HepG2 (cell line): Measurements from ENCODE around the gene TFE3. TPM values are rescaled to one million over a fixed set of nuclear protein-coding genes. Genes with fewer than 3 reads are reported as not detected.

ENCODE experiments used
- AKAP8 ChIP-seq: sonication (generic); formaldehyde crosslinking; IDR thresholded peaks from 2 replicates; pipeline ENCODE4 v1.5.1; 2020; ENCODE audit warnings: mild to moderate bottlenecking, missing genetic modification reagents
- ARID2 ChIP-seq: sonication (generic); formaldehyde crosslinking; IDR thresholded peaks from 2 replicates; pipeline ENCODE4 v1.8.1; 2022; ENCODE audit warnings: mild to moderate bottlenecking, missing genetic modification reagents, borderline replicate concordance
- CHD4 ChIP-seq: fragments of 200-600 bp; sonication (generic); IDR thresholded peaks from 2 replicates; pipeline ENCODE4 v1.7.0; 2017; ENCODE audit warnings: mild to moderate bottlenecking, low read length, borderline replicate concordance
- ELK4 ChIP-seq: sonication (generic); formaldehyde crosslinking; IDR thresholded peaks from 2 replicates; pipeline ENCODE4 v1.9.0; 2021; ENCODE audit warnings: missing genetic modification reagents, borderline replicate concordance
- HMG20A ChIP-seq: IDR thresholded peaks from 2 replicates; pipeline ENCODE4 v1.6.1; 2016; ENCODE audit warnings: borderline replicate concordance
- KDM3A ChIP-seq: IDR thresholded peaks from 2 replicates; pipeline ENCODE4 v1.6.1; 2018; ENCODE audit warnings: low read depth, missing compliant biosample characterization
- KLF6 ChIP-seq: IDR thresholded peaks from 2 replicates; pipeline ENCODE4 v1.8.0; 2016; ENCODE audit warnings: missing biosample characterization, missing genetic modification reagents
- MZF1 ChIP-seq: sonication (generic); formaldehyde crosslinking; IDR thresholded peaks from 2 replicates; pipeline ENCODE4 v1.8.1; 2023; ENCODE audit warnings: mild to moderate bottlenecking, missing genetic modification reagents, borderline replicate concordance
- PAWR ChIP-seq: sonication (generic); formaldehyde crosslinking; IDR thresholded peaks from 2 replicates; pipeline ENCODE4 v1.4.0; 2020; ENCODE audit warnings: missing genetic modification reagents, mild to moderate bottlenecking, borderline replicate concordance
- RFX1 ChIP-seq: fragments of 450-650 bp; IDR thresholded peaks from 2 replicates; pipeline ENCODE4 v1.6.1; 2017
- SALL1 ChIP-seq: sonication (generic); formaldehyde crosslinking; IDR thresholded peaks from 2 replicates; pipeline ENCODE4 v1.8.0; 2022; ENCODE audit warnings: mild to moderate bottlenecking, missing genetic modification reagents
- ZBTB37 ChIP-seq: sonication (generic); formaldehyde crosslinking; IDR thresholded peaks from 2 replicates; pipeline ENCODE4 v1.4.0; 2020; ENCODE audit warnings: mild to moderate bottlenecking, missing genetic modification reagents
- ZBTB46 ChIP-seq: sonication (generic); formaldehyde crosslinking; IDR thresholded peaks from 2 replicates; pipeline ENCODE4 v1.4.0; 2020; ENCODE audit warnings: mild to moderate bottlenecking, missing genetic modification reagents, borderline replicate concordance
- ZMYM2 ChIP-seq: sonication (generic); formaldehyde crosslinking; IDR thresholded peaks from 2 replicates; pipeline ENCODE4 v1.8.0; 2022; ENCODE audit warnings: mild to moderate bottlenecking, missing genetic modification reagents
- ZNF121 ChIP-seq: sonication (generic); formaldehyde crosslinking; IDR thresholded peaks from 2 replicates; pipeline ENCODE4 v1.5.0; 2020; ENCODE audit warnings: mild to moderate bottlenecking, missing genetic modification reagents
- ZNF138 ChIP-seq: sonication (generic); formaldehyde crosslinking; IDR thresholded peaks from 2 replicates; pipeline ENCODE4 v1.5.0; 2020; ENCODE audit warnings: mild to moderate bottlenecking, low read depth, missing genetic modification reagents
- ZNF20 ChIP-seq: sonication (generic); formaldehyde crosslinking; IDR thresholded peaks from 2 replicates; pipeline ENCODE4 v1.4.0; 2020; ENCODE audit warnings: mild to moderate bottlenecking, moderate library complexity, missing genetic modification reagents
- ZNF235 ChIP-seq: sonication (generic); formaldehyde crosslinking; IDR thresholded peaks from 2 replicates; pipeline ENCODE4 v1.8.1; 2023; ENCODE audit warnings: mild to moderate bottlenecking, missing genetic modification reagents, borderline replicate concordance
- polyA plus RNA-seq, 8 experiments: library from polyadenylated mRNA; depleted of rRNA in 3 of 8; stranded (reverse) in 7 of 8; unstranded in 1 of 8; fragments of >200 nt; fragmentation: Illumina TruSeq in 4 of 8; extraction: Trizol in 4 of 8; gene quantifications; 2 replicates each; pipeline versions ENCODE4 v1.2.1 to v1.2.3, GENCODE V29; 2011 to 2016; ENCODE audit warnings: low read depth in 4 of 8, missing spikeins in 1 of 8, mixed read lengths in 1 of 8; ENCODE audit not compliant: insufficient read depth in 1 of 8
- total RNA-seq, 5 experiments: library from RNA; depleted of rRNA; stranded (reverse); fragments of >200 nt; fragmentation: Illumina TruSeq; extraction: Trizol; gene quantifications; 2 replicates each; pipeline ENCODE4 v1.2.3, GENCODE V29; 2016; ENCODE audit warnings: low read depth in 1 of 5
- TF ChIP-seq, protein P1 (sequence below): sonication (generic); formaldehyde crosslinking; IDR thresholded peaks from 2 replicates; pipeline ENCODE4 v1.5.0; 2020; ENCODE audit warnings: missing genetic modification reagents
- TF ChIP-seq, protein P2 (sequence below): sonication (generic); formaldehyde crosslinking; IDR thresholded peaks from 2 replicates; pipeline ENCODE4 v1.4.0; 2020; ENCODE audit warnings: missing genetic modification reagents
- TF ChIP-seq, protein P3 (sequence below): fragments of 450-650 bp; IDR thresholded peaks from 2 replicates; pipeline ENCODE4 v1.6.1; 2017; ENCODE audit warnings: mild to moderate bottlenecking

TFE3 gene
- total and polyA plus RNA-seq, 2 of the 13 experiments (the other 11 are each of a cell fraction or from before 2014, with no cell fraction given): 8.3 to 12.3 TPM

GRCh38 chrX:49043220-49043986 is at the start of gene TFE3 (continued):
- TF ChIP-seq ZNF235 (CRISPR knock-in tag) (no peak), ZBTB46 (CRISPR knock-in tag) (no peak), ZNF138 (no peak), MZF1 (CRISPR knock-in tag) (no peak), SALL1 (CRISPR knock-in tag) (peak; percentile 67; the same call in 1 of the 2 replicates), HMG20A (CRISPR knock-in tag) (no peak), ARID2 (CRISPR knock-in tag) (no peak), CHD4 (no peak), KDM3A (CRISPR knock-in tag) (no peak), ZBTB37 (CRISPR knock-in tag) (no peak), ZMYM2 (CRISPR knock-in tag) (no peak), RFX1 (no peak), AKAP8 (CRISPR knock-in tag) (no peak), ELK4 (CRISPR knock-in tag) (no peak), ZNF20 (CRISPR knock-in tag) (no peak), KLF6 (CRISPR knock-in tag) (no peak), PAWR (CRISPR knock-in tag) (no peak), ZNF121 (CRISPR knock-in tag) (no peak)
- TF ChIP-seq, protein P1, sequence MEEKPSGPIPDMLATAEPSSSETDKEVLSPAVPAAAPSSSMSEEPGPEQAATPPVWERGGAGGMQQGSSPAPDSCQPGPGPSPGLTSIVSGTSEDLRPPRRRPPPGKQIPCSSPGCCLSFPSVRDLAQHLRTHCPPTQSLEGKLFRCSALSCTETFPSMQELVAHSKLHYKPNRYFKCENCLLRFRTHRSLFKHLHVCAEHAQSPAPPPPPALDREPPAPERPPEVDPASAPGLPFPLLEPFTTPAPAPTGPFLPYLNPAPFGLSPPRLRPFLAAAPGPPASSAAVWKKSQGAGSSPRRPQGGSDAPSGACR (CRISPR knock-in tag): no peak
- TF ChIP-seq, protein P2, sequence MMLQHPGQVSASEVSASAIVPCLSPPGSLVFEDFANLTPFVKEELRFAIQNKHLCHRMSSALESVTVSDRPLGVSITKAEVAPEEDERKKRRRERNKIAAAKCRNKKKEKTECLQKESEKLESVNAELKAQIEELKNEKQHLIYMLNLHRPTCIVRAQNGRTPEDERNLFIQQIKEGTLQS (CRISPR knock-in tag): peak; percentile 66; the same call in 1 of the 2 replicates
- TF ChIP-seq, protein P3, sequence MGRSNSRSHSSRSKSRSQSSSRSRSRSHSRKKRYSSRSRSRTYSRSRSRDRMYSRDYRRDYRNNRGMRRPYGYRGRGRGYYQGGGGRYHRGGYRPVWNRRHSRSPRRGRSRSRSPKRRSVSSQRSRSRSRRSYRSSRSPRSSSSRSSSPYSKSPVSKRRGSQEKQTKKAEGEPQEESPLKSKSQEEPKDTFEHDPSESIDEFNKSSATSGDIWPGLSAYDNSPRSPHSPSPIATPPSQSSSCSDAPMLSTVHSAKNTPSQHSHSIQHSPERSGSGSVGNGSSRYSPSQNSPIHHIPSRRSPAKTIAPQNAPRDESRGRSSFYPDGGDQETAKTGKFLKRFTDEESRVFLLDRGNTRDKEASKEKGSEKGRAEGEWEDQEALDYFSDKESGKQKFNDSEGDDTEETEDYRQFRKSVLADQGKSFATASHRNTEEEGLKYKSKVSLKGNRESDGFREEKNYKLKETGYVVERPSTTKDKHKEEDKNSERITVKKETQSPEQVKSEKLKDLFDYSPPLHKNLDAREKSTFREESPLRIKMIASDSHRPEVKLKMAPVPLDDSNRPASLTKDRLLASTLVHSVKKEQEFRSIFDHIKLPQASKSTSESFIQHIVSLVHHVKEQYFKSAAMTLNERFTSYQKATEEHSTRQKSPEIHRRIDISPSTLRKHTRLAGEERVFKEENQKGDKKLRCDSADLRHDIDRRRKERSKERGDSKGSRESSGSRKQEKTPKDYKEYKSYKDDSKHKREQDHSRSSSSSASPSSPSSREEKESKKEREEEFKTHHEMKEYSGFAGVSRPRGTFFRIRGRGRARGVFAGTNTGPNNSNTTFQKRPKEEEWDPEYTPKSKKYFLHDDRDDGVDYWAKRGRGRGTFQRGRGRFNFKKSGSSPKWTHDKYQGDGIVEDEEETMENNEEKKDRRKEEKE: no peak
